DMS153 treated with DMSO at 0.1 percent for 48 hours (cell line): ENCODE measurements around the gene SLX1A.
"Not testable (repeated sequence)": the region's sequence is repeated elsewhere in the genome, so short reads cannot be mapped to it uniquely, and the experiment has no call there.

Experiments
- DNase-seq: peaks from one replicate; lab custom pipeline; 2025; ENCODE audit not compliant: unreplicated experiment; lab: John Stamatoyannopoulos, UW

The SLX1A gene

GRCh38 chr16:30217082-30217481 is 23.4 kb downstream of the SLX1A start:
- not testable (repeated sequence) for DNase-seq
